HG03575 (cell line): ENCODE results near the gene PAMR1.

Source experiments
- ATAC-seq: cut with Tn5 transposase; IDR thresholded peaks from one replicate; pipeline ENCODE4 v1.9.1; 2021; ENCODE audit not compliant: unreplicated experiment, insufficient number of reproducible peaks, low FRiP score; ENCODE audit errors: extremely low read depth

Gene PAMR1

DNA sequence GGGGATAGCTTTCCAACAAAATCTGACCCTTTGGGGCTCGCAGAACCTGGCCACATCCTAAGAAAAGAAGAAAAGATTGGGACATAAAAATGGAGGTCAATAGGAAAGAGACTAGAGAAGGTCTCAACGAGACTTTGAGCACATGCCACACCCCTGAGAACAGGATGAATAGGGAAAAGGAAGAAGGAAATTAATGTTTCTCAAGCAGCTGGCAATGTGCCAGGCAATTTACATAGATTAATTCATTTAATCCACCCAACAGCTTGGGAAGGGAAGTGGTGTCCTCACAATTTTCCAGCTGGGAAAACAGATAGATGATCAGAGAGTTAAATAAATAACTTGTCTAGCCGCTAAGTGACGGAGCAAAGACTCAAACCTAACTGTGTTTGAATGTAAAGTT, 50.7 kb downstream of the PAMR1 start:
- no peak for ATAC-seq

DNA sequence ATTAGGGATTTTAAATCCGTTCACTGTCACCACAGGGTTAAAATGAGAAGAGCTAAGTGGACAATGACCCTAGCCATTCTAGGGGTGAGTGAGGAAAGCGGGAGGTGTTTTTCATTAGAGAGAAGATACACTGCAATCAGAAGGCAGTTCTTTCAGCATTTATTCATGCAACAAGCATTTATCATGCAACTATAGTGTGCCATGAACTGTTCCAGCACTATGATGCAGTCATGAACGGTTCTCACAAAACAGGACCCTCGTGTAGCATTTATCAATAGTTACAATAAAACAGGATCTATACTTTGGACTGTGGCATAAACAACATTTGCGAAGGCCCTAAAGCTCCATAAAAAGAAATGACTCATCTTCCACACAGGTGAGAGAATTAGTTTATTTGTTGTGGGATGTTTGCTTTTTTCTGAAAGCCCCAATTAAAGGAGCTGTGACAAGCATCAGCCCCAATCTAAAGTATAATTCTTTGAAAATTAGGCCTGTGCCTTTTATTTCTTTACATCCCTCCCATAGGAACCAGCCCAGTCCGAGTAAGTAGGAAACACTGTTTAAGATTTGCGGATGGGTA, 51.5 kb downstream of the PAMR1 start:
- no peak for ATAC-seq

DNA sequence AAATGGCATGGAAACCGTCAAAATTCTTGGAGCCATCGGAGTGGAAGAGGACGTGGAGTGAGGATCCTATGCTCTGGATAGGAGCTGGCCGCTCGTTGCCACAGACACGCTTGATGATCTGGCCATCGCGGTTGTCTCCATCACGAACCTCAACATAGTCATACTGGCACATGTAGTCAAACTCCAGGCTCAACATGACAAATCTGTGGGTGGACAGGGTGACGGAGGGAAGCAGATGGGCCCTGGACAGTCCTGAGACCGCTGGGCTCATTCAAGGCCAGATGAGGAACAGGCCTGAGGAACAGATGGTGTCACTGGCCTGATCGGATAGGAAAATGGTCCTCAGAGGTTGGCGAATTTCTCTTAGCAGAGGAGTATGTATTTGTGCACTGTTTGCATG, 54.8 kb downstream of the PAMR1 start:
- ATAC-seq, result no peak

DNA sequence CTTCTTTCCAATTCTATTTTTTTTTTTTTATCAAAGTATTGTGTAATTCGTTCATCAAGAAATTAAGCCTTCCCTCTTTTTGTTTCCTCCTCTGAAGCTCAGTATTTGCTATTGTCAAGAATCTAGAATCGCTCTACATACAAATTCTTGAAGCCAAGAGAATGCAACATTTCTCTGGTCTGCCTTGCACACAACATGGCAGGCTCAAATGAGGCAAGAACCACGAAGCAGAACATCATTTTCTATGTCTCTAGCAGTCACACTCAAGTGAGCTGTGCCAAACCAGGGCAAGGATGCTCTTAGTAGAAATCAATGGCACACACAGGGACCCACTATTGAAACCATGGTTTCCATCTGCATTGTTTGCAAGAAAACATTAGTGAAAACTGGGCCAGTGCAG, 59.4 kb downstream of the PAMR1 start:
- ATAC-seq, result no peak

DNA sequence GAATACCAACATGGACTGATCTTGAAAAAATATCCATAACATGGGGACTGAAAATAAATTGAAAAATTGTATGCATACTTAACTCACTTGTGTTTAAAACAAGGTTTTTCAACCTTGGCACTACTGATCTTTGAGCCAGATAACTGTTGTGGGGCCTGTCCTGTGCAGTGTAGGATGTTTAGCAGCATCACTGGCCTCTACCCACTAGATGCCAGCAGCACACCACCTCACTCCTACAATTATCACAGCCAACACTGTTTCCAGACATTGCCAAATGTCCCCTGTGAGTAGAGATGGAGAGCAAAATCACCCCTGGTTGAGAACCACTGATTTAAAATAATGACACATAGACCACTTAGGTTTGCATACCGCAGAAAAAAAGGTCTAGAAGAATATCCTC, 61.1 kb downstream of the PAMR1 start:
- ATAC-seq, result no peak

DNA sequence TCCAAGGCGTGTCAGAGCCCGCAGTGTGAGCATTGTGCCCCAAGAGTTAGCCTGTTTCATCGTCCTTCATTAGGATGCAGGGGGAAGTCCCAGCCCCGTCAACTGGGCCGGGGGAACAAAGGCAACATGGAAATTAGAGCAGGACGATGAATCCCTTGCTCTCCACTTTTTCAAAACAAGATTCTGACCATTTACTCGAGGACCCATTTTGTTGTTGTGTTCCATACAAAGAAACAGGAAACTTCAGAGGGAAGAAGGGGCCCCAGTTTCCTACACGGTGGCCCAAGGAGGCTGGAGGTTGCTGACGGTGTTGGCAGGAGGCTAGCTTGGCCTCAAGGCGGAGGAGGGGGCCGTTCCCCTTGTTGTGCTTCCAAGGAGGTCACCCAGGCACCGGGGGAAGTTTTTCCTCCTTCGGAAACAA, 62.1 kb downstream of the PAMR1 start:
- ATAC-seq, result no peak

DNA sequence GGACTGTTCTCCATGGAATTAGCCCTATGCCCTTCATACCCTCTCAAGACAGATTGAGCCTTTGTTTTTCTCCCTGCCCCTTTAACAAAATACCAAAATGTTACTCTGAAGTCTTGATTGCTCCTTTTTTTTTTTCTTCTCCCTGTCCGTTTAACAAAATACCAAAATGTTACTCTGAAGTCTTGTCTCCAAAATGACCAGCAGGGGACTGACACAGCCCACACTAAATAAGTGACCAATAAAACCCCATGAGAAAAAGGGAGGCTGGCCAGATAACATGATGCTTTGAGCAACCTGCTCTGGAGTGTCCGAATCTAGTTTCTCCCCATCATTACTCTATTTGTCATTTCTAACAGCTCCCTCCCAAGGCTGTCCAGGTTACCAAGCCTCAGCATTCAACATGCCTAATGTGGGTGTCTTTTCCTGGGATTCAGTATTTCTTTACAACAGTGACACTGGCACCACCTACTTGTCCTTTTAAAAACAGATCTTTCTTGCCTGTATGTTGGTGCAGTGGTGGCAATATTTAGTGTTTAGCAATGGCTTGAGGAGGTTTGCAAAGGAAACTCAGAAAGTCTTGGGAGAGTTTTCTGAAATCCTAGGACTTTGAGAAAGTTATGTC, 63.4 kb downstream of the PAMR1 start:
- ATAC-seq, result no peak

DNA sequence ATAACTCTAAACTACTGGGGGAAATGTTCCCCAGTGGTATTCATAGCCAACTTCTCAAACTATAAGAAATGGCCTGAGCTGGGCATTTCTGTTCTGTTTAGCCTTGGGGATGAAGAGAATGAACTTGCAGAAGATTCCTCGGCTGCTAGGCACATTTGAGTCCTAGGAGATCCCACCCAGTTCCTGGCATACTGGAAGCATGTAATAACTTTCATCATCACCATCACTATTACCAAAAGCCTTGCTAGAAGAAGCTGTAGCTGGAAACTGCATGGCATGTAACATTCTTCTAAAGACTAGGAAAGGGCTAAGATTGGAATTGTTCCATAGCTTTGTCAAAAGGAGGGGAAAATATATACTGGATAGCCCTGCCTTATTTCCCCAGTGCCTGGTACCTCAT, 65.9 kb downstream of the PAMR1 start:
- no peak for ATAC-seq

DNA sequence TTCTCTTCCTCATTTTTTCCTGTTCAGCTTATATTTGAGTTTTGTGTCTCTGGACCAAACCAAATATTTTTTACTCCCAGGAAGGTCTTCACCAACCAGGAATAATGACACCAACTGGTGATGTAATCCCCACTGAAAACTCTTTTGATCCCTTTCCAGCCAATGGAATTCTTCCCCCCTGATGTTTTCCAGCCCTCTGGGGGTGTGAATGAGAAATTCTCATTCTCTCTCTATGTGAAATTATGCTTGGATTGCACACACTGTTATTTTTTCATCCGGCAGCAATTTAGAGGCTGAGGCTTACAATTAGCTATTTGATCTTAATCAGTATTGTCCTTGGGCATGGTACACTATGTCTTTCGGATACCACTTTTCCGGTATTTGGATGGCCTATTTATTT, 66.6 kb downstream of the PAMR1 start:
- ATAC-seq, result no peak

DNA sequence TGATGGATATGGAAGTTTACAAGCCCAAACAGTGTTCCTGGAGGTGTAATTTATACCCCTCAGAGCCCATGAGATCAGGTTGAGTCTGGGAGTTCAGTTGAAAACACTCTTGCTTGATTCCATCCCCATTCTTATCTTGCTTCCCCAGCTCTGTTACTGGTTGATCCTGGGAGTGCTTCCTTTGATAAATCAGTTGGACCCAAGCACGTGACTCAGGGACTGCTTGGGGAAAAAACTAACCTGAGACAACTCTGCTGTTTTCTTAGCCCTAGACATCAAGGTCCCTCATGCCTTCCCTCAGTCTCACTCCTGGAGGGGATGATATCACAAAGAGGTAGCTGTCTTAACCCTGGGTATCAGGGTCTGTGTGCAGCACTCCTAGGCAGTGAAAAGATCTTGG, 71.1 kb downstream of the PAMR1 start:
- no peak for ATAC-seq

DNA sequence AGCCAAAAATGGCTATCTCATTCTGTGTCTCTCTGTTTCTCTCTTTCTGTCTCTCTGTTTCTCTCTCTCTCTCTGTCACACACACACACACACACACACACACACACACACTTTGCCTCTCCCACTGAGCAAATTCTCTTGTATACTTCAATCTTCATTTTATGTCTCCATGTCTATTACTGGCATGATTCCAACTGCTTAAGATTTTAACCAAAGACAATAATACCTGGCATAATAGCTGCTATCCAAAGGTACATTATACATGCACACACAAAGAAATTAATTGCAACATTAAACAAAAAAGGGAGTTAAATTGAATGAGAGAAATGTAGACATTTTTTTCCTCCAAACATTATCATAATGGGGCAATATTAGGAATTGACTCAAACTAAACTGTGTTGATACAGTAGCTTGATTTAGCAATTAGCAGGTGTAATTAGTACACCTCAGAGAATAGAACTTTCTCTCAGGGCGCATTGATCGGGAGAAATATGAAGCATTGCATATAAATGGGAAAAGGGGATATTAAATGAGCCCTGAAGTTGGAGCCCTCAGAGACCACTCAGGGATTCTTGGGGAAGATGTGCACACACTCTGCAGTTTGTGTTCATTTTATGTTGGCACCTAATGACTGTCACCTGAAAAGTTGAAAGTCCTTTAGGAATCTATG, 88.7 kb downstream of the PAMR1 start:
- ATAC-seq, result no peak

DNA sequence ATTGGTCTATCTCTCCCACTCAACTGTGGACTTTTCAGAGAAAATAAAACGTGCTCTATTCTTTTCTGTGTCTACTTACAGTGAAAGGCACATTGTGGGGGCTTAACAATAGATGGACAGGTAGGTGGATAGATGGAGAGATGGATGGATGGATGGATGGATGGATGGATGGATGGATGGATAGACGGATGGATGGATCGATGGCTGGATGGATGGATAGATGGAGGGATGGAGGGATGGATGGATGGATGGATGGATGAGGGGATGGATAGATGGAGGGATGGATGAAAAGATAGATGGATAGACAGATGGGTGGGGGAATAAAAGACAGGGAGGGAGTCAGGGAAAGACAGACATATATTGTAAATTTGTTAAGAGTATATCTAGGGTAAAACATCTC, 91.8 kb downstream of the PAMR1 start:
- ATAC-seq, result no peak

DNA sequence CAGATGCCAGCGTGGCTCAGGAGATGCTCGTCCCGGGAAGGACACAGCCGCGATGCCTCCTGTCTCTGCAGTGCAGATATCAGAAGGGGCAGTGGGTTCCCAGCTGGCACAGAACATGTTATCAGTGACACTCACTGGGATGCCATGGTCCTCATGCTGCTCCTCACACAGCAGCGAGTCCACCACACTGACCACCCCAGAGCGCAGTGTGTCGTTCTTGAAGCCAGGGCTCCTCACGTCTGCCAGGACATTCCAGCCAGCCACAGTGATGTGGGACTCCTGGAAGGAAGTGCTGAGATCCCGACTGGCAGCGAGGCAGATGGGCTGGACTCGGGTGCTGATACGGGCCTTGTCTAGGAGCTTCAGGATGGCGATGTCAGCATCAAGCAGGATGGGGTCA, 93.0 kb downstream of the PAMR1 start:
- ATAC-seq, result no peak

DNA sequence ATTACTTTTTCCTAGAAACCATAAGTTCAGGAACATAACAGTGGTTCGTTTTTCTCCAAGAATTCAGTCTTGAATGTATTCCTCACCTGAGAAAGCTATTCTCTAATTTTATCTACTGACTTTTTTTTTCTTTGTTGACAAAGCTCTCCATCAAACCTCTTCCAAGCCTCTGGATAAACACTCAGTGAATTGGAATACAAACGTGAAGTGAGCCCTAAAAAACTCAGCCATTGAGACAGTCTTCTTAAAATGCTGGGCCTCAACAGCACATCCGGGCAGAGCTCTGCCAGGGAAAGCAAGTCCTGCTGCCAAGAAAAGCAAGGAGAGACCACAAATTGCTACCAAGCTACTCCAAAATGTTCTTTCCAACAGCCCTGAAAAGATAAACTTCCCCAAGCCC, 98.3 kb downstream of the PAMR1 start:
- ATAC-seq, result no peak

DNA sequence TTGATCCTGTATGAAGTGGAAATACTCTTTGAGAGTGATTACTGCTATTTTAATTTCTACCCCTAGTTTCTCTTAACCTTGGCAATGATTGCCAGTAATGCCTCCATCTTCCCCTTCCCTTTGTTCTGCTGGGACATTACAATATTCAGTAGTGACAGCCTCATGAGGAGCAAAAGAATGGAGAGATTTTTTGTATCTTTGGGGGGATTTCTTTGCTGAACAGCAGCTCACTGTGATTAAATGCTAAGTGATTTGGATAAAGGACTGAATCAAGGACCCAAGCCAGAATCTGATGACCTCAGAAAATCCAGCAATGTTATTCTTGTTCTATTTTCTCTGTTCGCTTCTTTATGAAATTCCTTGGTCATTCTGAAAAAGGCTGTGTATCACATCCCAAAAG, 99.1 kb downstream of the PAMR1 start:
- ATAC-seq, result no peak

DNA sequence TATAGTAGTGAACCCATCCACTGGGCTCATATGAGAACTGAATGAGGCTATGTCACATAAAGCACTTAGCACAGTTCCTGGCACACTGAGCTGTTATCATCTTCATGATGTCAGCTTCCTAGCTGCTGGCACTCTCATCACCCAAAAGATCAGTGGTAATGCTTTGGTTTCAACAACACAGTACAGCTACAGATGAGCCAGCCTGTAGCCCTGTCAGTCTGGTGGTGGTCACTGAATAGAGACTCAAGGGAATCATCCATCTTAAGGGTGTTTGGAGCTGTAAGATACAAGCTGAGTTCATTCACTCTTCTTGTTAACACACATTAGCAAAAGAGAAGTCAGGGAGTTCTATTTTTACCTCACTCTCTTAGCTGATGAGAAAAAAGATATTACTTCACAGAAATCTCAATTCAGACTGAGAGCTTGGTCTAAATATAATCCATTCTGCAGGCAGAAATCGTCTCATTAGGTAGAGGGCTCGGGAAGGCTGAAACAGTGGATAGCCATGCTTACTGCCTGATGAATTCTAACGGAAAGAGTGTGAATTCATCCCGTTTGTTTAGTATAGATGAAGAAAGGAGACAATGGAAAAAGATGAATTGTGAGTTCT, 99.7 kb downstream of the PAMR1 start:
- no peak for ATAC-seq

DNA sequence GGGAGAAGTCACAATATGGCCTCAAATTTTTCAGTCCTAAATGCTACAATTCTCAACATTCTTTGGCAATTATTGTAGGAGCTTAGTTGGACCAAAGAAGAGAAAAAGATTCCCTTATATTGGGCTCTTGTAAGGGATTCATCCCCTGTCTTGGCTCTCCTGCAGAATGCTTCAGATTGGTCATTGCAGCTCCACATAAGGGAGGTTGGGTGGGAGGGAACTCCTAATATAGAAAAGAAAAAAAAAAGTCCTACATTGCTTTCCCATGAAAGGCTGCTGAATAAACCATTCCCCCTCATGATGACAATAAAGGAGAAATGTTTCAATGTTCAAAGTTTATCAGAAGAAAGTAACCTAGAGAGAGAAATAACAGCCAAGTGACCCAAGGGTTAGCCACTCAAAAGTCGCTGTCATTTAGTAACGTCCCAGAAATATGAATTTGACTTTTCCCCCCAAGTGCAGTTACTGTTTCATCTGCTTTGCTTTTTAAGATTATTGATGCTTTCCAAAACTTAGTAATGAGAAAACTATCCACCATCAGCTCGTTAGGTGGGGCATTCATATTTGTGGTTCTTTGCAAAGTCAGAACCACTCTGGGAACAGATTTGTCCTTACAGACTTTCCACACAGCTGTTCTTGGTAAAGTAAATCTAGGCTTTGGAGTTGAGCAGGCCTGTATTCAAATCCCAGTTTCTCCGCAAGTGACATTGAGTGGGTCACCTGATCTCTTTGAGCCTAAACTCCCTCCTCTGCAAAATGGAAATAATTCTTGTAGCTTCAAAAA, 101.1 kb downstream of the PAMR1 start:
- ATAC-seq, result no peak

DNA sequence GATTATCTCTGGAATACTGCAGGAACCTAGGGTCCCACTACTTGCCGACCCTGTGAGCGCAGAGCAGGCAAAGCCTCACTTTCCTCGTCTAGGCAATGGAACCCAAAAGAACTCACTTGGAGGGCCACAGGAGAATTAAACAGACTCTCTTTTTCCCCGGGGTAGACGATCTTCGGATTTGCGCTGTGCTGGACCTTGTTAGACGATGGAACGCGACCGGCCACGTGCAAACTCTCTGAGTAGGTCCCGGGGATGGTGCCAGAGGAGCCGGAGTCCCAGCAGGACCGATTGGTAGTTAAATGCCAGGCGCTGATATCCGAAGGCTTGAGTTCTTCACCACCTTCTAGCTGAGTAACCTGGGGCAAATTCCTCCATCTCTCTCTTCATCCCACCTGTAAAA, 105.0 kb downstream of the PAMR1 start:
- ATAC-seq, result no peak

DNA sequence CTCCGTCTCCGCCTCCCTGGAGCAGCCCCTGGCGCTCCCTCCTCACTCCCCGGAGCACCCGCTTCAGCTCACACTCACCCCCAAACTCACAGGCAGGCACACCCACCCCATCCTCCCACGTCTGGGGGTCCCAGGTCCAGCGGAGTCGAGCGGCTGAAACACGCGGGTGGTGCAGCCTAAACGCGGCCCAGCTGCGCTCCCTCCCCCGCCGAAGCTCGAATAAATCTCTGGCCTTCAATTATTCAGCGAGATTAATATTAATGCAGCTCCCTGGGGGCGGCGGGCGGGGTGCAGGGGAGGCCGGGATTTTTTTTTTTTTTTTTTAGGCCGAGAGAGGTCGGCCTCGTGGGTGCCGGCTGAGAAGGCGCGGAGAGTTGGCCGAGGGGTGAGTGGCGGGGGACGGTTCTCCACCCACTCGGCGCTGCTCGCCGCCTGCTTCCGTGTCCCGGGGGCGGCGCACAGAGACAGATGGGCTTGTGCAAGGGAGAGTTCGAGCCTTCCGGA, 105.5 kb downstream of the PAMR1 start:
- ATAC-seq, result no peak
